Neural cell (in vitro differentiated cells): ENCODE measurements around the gene BMAL1. TPM values are rescaled to one million over a fixed set of nuclear protein-coding genes. Genes with fewer than 3 reads are reported as not detected.
A peak's percentile ranks its signal among the peaks of the same experiment; 100 is the strongest.

ENCODE experiments used
- H2AFZ ChIP-seq: fragments of 200-600, 300-800 bp; sonication (generic), shearing (Covaris generic); 2 replicates; pipeline ENCODE4 v1.6.0; 2014; ENCODE audit warnings: low read depth, mild to moderate bottlenecking, antibody characterized with exemption, low read length, moderate library complexity
- H3F3A ChIP-seq: fragments of 200-600 bp; shearing (Covaris generic); 2 replicates; pipeline ENCODE4 v1.6.1; 2016; ENCODE audit warnings: mild to moderate bottlenecking, moderate library complexity, mixed read lengths, antibody characterized with exemption, low read length; ENCODE audit not compliant: insufficient read depth, poor library complexity, severe bottlenecking
- H3K27ac ChIP-seq: fragments of 200-600, 300-800 bp; sonication (generic), shearing (Covaris generic); 2 replicates; pipeline ENCODE4 v1.5.1; 2014; ENCODE audit warnings: mild to moderate bottlenecking, low read length, moderate library complexity
- H3K27me3 ChIP-seq: fragments of 300-800, 200-600 bp; sonication (generic), shearing (Covaris generic); 2 replicates; pipeline ENCODE4 v1.6.0; 2014; ENCODE audit warnings: mild to moderate bottlenecking, low read depth, low read length, moderate library complexity; ENCODE audit not compliant: insufficient read depth
- H3K36me3 ChIP-seq: fragments of 300-800, 200-600 bp; sonication (generic), shearing (Covaris generic); 2 replicates; pipeline ENCODE4 v1.5.1; 2014; ENCODE audit warnings: mild to moderate bottlenecking, antibody characterized with exemption, low read length, moderate library complexity; ENCODE audit not compliant: insufficient read depth
- H3K4me2 ChIP-seq: fragments of 300-800, 200-600 bp; sonication (generic), shearing (Covaris generic); 2 replicates; pipeline ENCODE4 v1.6.0; 2014; ENCODE audit warnings: mild to moderate bottlenecking, low read length
- H3K4me3 ChIP-seq: fragments of 300-800, 200-600 bp; sonication (generic), shearing (Covaris generic); 2 replicates; pipeline ENCODE4 v1.5.1; 2014; ENCODE audit warnings: mild to moderate bottlenecking, low read length, moderate library complexity
- H3K79me2 ChIP-seq: fragments of 200-600 bp; shearing (Covaris generic); replicated peaks from 2 replicates; pipeline ENCODE4 v1.6.0; 2014; ENCODE audit warnings: mild to moderate bottlenecking, low read length, moderate library complexity; ENCODE audit not compliant: insufficient read depth
- H3K9ac ChIP-seq: fragments of 300-800, 200-600 bp; sonication (generic), shearing (Covaris generic); 2 replicates; pipeline ENCODE4 v1.6.1; 2016; ENCODE audit warnings: mild to moderate bottlenecking, low read length, mixed read lengths
- H3K9me2 ChIP-seq: fragments of 200-600 bp; shearing (Covaris generic); 2 replicates; pipeline ENCODE4 v1.6.1; 2016; ENCODE audit warnings: mild to moderate bottlenecking, low read length, mixed read lengths; ENCODE audit not compliant: insufficient read depth
- H3K9me3 ChIP-seq: fragments of 200-600, 300-800 bp; sonication (generic), shearing (Covaris generic); 2 replicates; pipeline ENCODE4 v1.6.1; 2016; ENCODE audit warnings: mild to moderate bottlenecking, mixed run types, low read length, moderate library complexity, mixed read lengths
- H4K20me1 ChIP-seq: fragments of 200-600 bp; shearing (Covaris generic); 2 replicates; pipeline ENCODE4 v1.6.1; 2016; ENCODE audit warnings: mild to moderate bottlenecking, mixed run types; ENCODE audit not compliant: insufficient read depth
- CTCF ChIP-seq: fragments of 450-650 bp; IDR thresholded peaks from 2 replicates; pipeline ENCODE4 v1.5.1; 2014; ENCODE audit warnings: antibody characterized with exemption, mild to moderate bottlenecking, moderate library complexity; ENCODE audit not compliant: poor library complexity, severe bottlenecking
- EP300 ChIP-seq: fragments of 450-650 bp; conservative IDR thresholded peaks from 2 replicates; pipeline ENCODE4 v1.6.1; 2014; ENCODE audit warnings: antibody characterized with exemption, mild to moderate bottlenecking, moderate library complexity; ENCODE audit not compliant: poor library complexity, severe bottlenecking
- EZH2 ChIP-seq: fragments of 200-600, 300-800 bp; shearing (Covaris generic), sonication (generic); IDR thresholded peaks from 2 replicates; pipeline ENCODE4 v1.6.1; 2014; ENCODE audit warnings: antibody characterized with exemption, low read length, borderline replicate concordance, mild to moderate bottlenecking; ENCODE audit not compliant: insufficient read depth, poor library complexity, severe bottlenecking
- MXI1 ChIP-seq: fragments of 450-650 bp; conservative IDR thresholded peaks from 2 replicates; pipeline ENCODE4 v1.6.1; 2014; ENCODE audit warnings: antibody characterized with exemption, mild to moderate bottlenecking; ENCODE audit not compliant: poor library complexity, severe bottlenecking
- POLR2AphosphoS5 ChIP-seq: IDR thresholded peaks from 2 replicates; pipeline ENCODE4 v1.6.1; 2012
- RAD21 ChIP-seq: fragments of 450-650 bp; conservative IDR thresholded peaks from 2 replicates; pipeline ENCODE4 v1.6.1; 2014; ENCODE audit warnings: antibody characterized with exemption, mild to moderate bottlenecking, moderate library complexity
- SMC3 ChIP-seq: fragments of 450-650 bp; conservative IDR thresholded peaks from 2 replicates; pipeline ENCODE4 v1.6.1; 2014; ENCODE audit warnings: antibody characterized with exemption, mild to moderate bottlenecking, moderate library complexity; ENCODE audit not compliant: poor library complexity
- TAF1 ChIP-seq: IDR thresholded peaks from 2 replicates; pipeline ENCODE4 v1.6.1; 2012; ENCODE audit warnings: low read depth
- polyA plus RNA-seq: library from polyadenylated mRNA; depleted of rRNA; stranded (reverse); fragments of >200 nt; gene quantifications from 2 replicates; pipeline ENCODE4 v1.2.3, GENCODE V29; 2014
- TF ChIP-seq, protein P1 (sequence below): IDR thresholded peaks from 2 replicates; pipeline ENCODE4 v1.6.1; 2012; ENCODE audit warnings: borderline replicate concordance

Gene BMAL1
- polyA plus RNA-seq, 1 donor from 2014 or later: 17.1 TPM

DNA sequence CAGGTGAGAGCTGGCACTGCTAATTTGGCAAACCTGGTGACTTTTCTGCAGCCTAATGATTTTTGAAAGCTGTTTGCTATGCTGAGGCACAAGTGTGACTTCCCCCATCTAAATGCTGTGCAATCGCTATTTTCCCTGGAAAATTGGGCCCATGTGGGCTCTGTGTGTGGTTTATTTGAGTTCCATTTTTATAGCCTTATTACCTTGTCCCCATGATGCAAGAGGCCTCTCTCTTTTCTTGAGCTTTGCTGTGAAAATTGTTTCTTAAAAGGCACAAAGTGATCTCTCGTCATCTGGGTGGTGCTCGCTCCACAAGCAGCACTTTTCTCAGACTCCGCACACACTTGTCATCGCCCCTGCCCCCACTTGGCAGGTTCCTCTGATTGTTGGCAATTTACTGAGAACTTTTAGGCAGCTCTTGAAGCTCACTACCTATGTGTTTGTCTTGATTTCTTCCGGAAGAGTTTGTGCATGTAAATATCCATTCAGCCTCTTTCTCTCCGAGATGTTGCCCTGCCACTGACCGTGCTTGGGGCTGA, 24.9 kb downstream of the BMAL1 start:
- no peaks in the 10 kb centered on the region for H3K79me2 ChIP-seq
- H4K20me1 ChIP-seq: no peaks in the 10 kb centered on the region
- H3K9me2 ChIP-seq: no peaks in the 10 kb centered on the region
- H3K4me2 ChIP-seq: no peak overlapping the region
- no peak overlapping the region for H2AFZ ChIP-seq
- no peaks in the 10 kb centered on the region for H3K9me3 ChIP-seq
- TF ChIP-seq EZH2 (no peak), EP300 (no peak), SMC3 (no peak), CTCF (no peak), POLR2AphosphoS5 (no peak), MXI1 (no peak), TAF1 (no peak), RAD21 (no peak)
- TF ChIP-seq, protein P1, sequence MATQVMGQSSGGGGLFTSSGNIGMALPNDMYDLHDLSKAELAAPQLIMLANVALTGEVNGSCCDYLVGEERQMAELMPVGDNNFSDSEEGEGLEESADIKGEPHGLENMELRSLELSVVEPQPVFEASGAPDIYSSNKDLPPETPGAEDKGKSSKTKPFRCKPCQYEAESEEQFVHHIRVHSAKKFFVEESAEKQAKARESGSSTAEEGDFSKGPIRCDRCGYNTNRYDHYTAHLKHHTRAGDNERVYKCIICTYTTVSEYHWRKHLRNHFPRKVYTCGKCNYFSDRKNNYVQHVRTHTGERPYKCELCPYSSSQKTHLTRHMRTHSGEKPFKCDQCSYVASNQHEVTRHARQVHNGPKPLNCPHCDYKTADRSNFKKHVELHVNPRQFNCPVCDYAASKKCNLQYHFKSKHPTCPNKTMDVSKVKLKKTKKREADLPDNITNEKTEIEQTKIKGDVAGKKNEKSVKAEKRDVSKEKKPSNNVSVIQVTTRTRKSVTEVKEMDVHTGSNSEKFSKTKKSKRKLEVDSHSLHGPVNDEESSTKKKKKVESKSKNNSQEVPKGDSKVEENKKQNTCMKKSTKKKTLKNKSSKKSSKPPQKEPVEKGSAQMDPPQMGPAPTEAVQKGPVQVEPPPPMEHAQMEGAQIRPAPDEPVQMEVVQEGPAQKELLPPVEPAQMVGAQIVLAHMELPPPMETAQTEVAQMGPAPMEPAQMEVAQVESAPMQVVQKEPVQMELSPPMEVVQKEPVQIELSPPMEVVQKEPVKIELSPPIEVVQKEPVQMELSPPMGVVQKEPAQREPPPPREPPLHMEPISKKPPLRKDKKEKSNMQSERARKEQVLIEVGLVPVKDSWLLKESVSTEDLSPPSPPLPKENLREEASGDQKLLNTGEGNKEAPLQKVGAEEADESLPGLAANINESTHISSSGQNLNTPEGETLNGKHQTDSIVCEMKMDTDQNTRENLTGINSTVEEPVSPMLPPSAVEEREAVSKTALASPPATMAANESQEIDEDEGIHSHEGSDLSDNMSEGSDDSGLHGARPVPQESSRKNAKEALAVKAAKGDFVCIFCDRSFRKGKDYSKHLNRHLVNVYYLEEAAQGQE: no peak
- H3F3A ChIP-seq: no peaks in the 10 kb centered on the region
- H3K27me3 ChIP-seq: no peaks in the 10 kb centered on the region
- H3K9ac ChIP-seq: no peak overlapping the region
- no peaks in the 10 kb centered on the region for H3K36me3 ChIP-seq
- peak overlapping the region; percentile 3 for H3K27ac ChIP-seq
- H3K4me3 ChIP-seq: no peak overlapping the region

GRCh38 chr11:13303668-13304649, 26.4 kb downstream of the BMAL1 start:
- Histone ChIP-seq H3K9me3 (no peaks in the 10 kb centered on the region), H4K20me1 (no peaks in the 10 kb centered on the region), H3K27ac (no peak overlapping the region), H3F3A (no peaks in the 10 kb centered on the region), H3K79me2 (no peaks in the 10 kb centered on the region), H2AFZ (no peak overlapping the region), H3K4me3 (no peak overlapping the region), H3K4me2 (no peak overlapping the region), H3K9ac (no peak overlapping the region), H3K9me2 (no peaks in the 10 kb centered on the region), H3K36me3 (no peaks in the 10 kb centered on the region), H3K27me3 (no peaks in the 10 kb centered on the region)
- TF ChIP-seq SMC3 (no peak), RAD21 (no peak), CTCF (no peak), POLR2AphosphoS5 (no peak), EP300 (no peak), TAF1 (no peak), EZH2 (no peak), MXI1 (no peak)
- TF ChIP-seq, protein P1: no peak
